GM12878 (cell line): ENCODE measurements around the gene COQ4. TPM values are rescaled to one million over a fixed set of nuclear protein-coding genes. Genes with fewer than 3 reads are reported as not detected.

ENCODE experiments used
- ATAC-seq: fragments of 200-7000 bp; cut with Tn5 transposase; 3 replicates; pipeline ENCODE4 v1.9.1; 2020; ENCODE audit warnings: mild to moderate bottlenecking, moderate library complexity
- BruUV-seq: library from RNA; stranded (reverse); fragments of 400-500 nt; replicated peaks from 2 replicates; lab custom pipeline; 2021; lab: Mats Ljungman, UMichigan
- CTCF ChIA-PET: fragments of 300-600 bp; sonication (Branson Sonifier 250); formaldehyde crosslinking; extraction: SDS; loops from one replicate; lab custom pipeline; 2021; ENCODE audit warnings: inconsistent platforms; lab: Yijun Ruan, JAX
- POLR2A ChIA-PET: fragments of 350-600 bp; formaldehyde crosslinking; extraction: SDS; loops from one replicate; lab custom pipeline; 2021; ENCODE audit warnings: inconsistent platforms; lab: Charles Lee
- RAD21 ChIA-PET: fragments of 300-600 bp; sonication (Branson Sonifier 250); formaldehyde crosslinking; loops from one replicate; lab custom pipeline; 2023; ENCODE audit warnings: antibody characterized with exemption; ENCODE audit not compliant: unreplicated experiment; lab: Charles Lee
- SMC1A ChIA-PET: fragments of 300-600 bp; sonication (Branson Sonifier 250); formaldehyde crosslinking; loops from one replicate; lab custom pipeline; 2023; ENCODE audit not compliant: unreplicated experiment, uncharacterized antibody; lab: Charles Lee
- DNase-seq: peaks from one replicate; pipeline ENCODE4 v3.0.0-alpha.2; 2011; ENCODE audit warnings: low read depth, low spot score
- FAIRE-seq: peaks from 3 replicates; lab custom pipeline; 2011; peaks lifted over from hg19 to GRCh38; lab: Jason Lieb, UNC
- H2AFZ ChIP-seq: 2 replicates; pipeline ENCODE4 v1.6.0; 2011; ENCODE audit warnings: low read depth, low read length, control low read depth; ENCODE audit not compliant: control insufficient read depth
- H3K27ac ChIP-seq: 2 replicates; pipeline ENCODE4 v1.5.1; 2011; ENCODE audit warnings: control low read depth; ENCODE audit not compliant: control insufficient read depth, insufficient read depth
- H3K27me3 ChIP-seq, 2 experiments: replicated peaks in 1 of 2; 2 replicates each; pipeline versions ENCODE4 v1.6.0 to v1.6.1; 2011; ENCODE audit warnings: low read length in 1 of 2; ENCODE audit not compliant: control insufficient read depth in 2 of 2, insufficient read depth in 2 of 2
- H3K36me3 ChIP-seq, 2 experiments: 2 replicates each; pipeline ENCODE4 v1.5.1; 2011; ENCODE audit warnings: low read length in 1 of 2; ENCODE audit not compliant: control insufficient read depth in 2 of 2, insufficient read depth in 2 of 2
- H3K4me1 ChIP-seq: 2 replicates; pipeline ENCODE4 v1.6.1; 2011; ENCODE audit warnings: mild to moderate bottlenecking, low read length, moderate library complexity, mixed read lengths; ENCODE audit not compliant: control insufficient read depth, insufficient read depth
- H3K4me2 ChIP-seq: 2 replicates; pipeline ENCODE4 v1.6.0; 2011; ENCODE audit warnings: control low read depth; ENCODE audit not compliant: control insufficient read depth, insufficient read depth
- H3K4me3 ChIP-seq: fragments of 200-600 bp; sonication (generic); 2 replicates; pipeline ENCODE4 v1.5.1; 2016
- H3K79me2 ChIP-seq: 2 replicates; pipeline ENCODE4 v1.6.0; 2011; ENCODE audit warnings: low read length; ENCODE audit not compliant: control insufficient read depth, insufficient read depth
- H3K9ac ChIP-seq: 2 replicates; pipeline ENCODE4 v1.8.0; 2011; ENCODE audit warnings: low read length, control low read depth, mixed read lengths; ENCODE audit not compliant: control insufficient read depth, insufficient read depth
- H3K9me3 ChIP-seq: replicated peaks from 3 replicates; pipeline ENCODE4 v1.5.1; 2011; ENCODE audit warnings: mild to moderate bottlenecking, low read length; ENCODE audit not compliant: control insufficient read depth, insufficient read depth
- H4K20me1 ChIP-seq: 2 replicates; pipeline ENCODE4 v1.6.0; 2011; ENCODE audit not compliant: control insufficient read depth, insufficient read depth
- ATF7 ChIP-seq: fragments of 450-650 bp; IDR thresholded peaks from 2 replicates; pipeline ENCODE4 v1.6.1; 2016; ENCODE audit warnings: low read depth, mild to moderate bottlenecking
- BCL11A ChIP-seq: IDR thresholded peaks from 2 replicates; pipeline ENCODE4 v1.6.1; 2011; ENCODE audit warnings: low read depth, low read length
- BCLAF1 ChIP-seq: fragments of 450-650 bp; IDR thresholded peaks from 2 replicates; pipeline ENCODE4 v1.6.1; 2017; ENCODE audit warnings: antibody characterized with exemption, mild to moderate bottlenecking, moderate library complexity
- BMI1 ChIP-seq: fragments of 450-650 bp; IDR thresholded peaks from 2 replicates; pipeline ENCODE4 v1.6.1; 2016; ENCODE audit warnings: mild to moderate bottlenecking, moderate library complexity, borderline replicate concordance
- CEBPZ ChIP-seq: fragments of 150-350 bp; IDR thresholded peaks from 2 replicates; pipeline ENCODE4 v1.6.1; 2016; ENCODE audit warnings: low read depth, low read length
- ETV6 ChIP-seq, 2 experiments: fragments of 450-650 bp in 1 of 2; IDR thresholded peaks in 1 of 2; conservative IDR thresholded peaks in 1 of 2; 2 replicates each; pipeline ENCODE4 v1.6.1; 2014; ENCODE audit warnings: antibody characterized with exemption in 1 of 2, borderline replicate concordance in 1 of 2, low read depth in 1 of 2, mild to moderate bottlenecking in 1 of 2, moderate library complexity in 1 of 2
- HSF1 ChIP-seq: fragments of 150-350 bp; IDR thresholded peaks from 2 replicates; pipeline ENCODE4 v1.6.1; 2014; ENCODE audit warnings: mild to moderate bottlenecking, low read depth, low read length
- MEF2A ChIP-seq: IDR thresholded peaks from 2 replicates; pipeline ENCODE4 v1.6.1; 2011; ENCODE audit warnings: low read depth, mild to moderate bottlenecking, low read length, moderate library complexity; ENCODE audit not compliant: insufficient read depth
- MYB ChIP-seq: fragments of 150-350 bp; IDR thresholded peaks from 2 replicates; pipeline ENCODE4 v1.6.1; 2014; ENCODE audit warnings: mild to moderate bottlenecking, low read depth, low read length, borderline replicate concordance
- NR2C2 ChIP-seq: IDR thresholded peaks from 2 replicates; pipeline ENCODE4 v1.6.1; 2011; ENCODE audit warnings: borderline replicate concordance, low read depth; ENCODE audit not compliant: control insufficient read depth, insufficient read length
- SMC3 ChIP-seq: IDR thresholded peaks from 2 replicates; pipeline ENCODE4 v1.6.1; 2011; ENCODE audit warnings: low read length, improper control_type of control experiment, borderline replicate concordance
- TCF12 ChIP-seq: IDR thresholded peaks from 2 replicates; pipeline ENCODE4 v1.6.1; 2011; ENCODE audit warnings: low read depth, mild to moderate bottlenecking, low read length
- USF2 ChIP-seq: IDR thresholded peaks from 2 replicates; pipeline ENCODE4 v1.6.1; 2011; ENCODE audit warnings: low read depth, low read length, improper control_type of control experiment, borderline replicate concordance
- ZZZ3 ChIP-seq: IDR thresholded peaks from 2 replicates; pipeline ENCODE4 v1.6.1; 2011; ENCODE audit warnings: low read depth; ENCODE audit not compliant: control insufficient read depth, insufficient read length
- WGBS: methylation state at CpG from one replicate; pipeline ENCODE4 v1.1.6; 2016; ENCODE audit warnings: low lambda C conversion rate; ENCODE audit not compliant: insufficient replicate concordance, insufficient coverage; ENCODE audit errors: missing lambda C conversion rate; 5-methylcytosine and 5-hydroxymethylcytosine counted together
- in situ Hi-C: fragments of 300-500 bp; cut with MboI; formaldehyde crosslinking; loops from 9 replicates; pipeline ENCODE4 v1.14.3; 2018; ENCODE audit warnings: mixed read lengths
- intact Hi-C: fragments of 100-400 bp; cut with micrococcal nuclease; formaldehyde crosslinking; loops from one replicate; pipeline ENCODE4 v1.14.2; 2022; ENCODE audit not compliant: unreplicated experiment
- polyA plus RNA-seq, 11 experiments: library from polyadenylated mRNA; depleted of rRNA in 4 of 11; unstranded in 6 of 11; stranded (reverse) in 5 of 11; fragments of >200 nt; fragmentation: Nextera tagmentation in 4 of 11; fragmentation: Illumina TruSeq in 1 of 11; extraction: Ambion mirVana in 4 of 11; extraction: Trizol in 1 of 11; gene quantifications; 1 replicate in 1 of 11; 2 replicates in 10 of 11; pipeline versions ENCODE4 v1.2.1 to v1.2.3, GENCODE V29; 2011 to 2016; ENCODE audit warnings: inconsistent platforms in 2 of 11, missing spikeins in 2 of 11, low read depth in 1 of 11
- total RNA-seq, 4 experiments: library from RNA; depleted of rRNA in 3 of 4; stranded (reverse); fragments of >200 nt in 3 of 4; fragmentation: Illumina TruSeq in 1 of 4; extraction: Trizol in 1 of 4; gene quantifications; 2 replicates each; pipeline versions ENCODE4 v1.2.1 to v1.2.3, GENCODE V29; 2013 to 2021

The COQ4 gene
- total and polyA plus RNA-seq, 10 of the 15 experiments (the other 5 are each of a cell fraction or from before 2014, with no cell fraction given) = 3.8 to 64.1 (median 38.6) TPM

GRCh38 chr9:128358861-128359260 lies 36.2 kb downstream of the COQ4 start:
- H3K27me3 ChIP-seq = no peaks in the 10 kb centered on the region
- SMC1A ChIA-PET = no interaction called here
- DNase-seq (no peak), FAIRE-seq (no peak), ATAC-seq (no peak)
- H3K4me1 ChIP-seq = peaks cover 7% of the 10 kb centered on the region
- no peak overlapping the region for H3K4me3 ChIP-seq
- 65% methylated on average over 4 of the region's 4 CpGs for WGBS
- no peaks in the 10 kb centered on the region for H4K20me1 ChIP-seq
- H3K4me2 ChIP-seq = no peak overlapping the region
- no peak overlapping the region for H2AFZ ChIP-seq
- no peaks in the 10 kb centered on the region for H3K9me3 ChIP-seq
- in situ Hi-C loops = no loop called here
- no peaks in the 10 kb centered on the region for H3K79me2 ChIP-seq
- POLR2A ChIA-PET = no interaction called here
- CTCF ChIA-PET = interaction anchor here (1.5 kb wide), 1 partner anchor 104 kb away, joined by 4 read pairs; no protein-coding TSS in a partner anchor
- H3K27ac ChIP-seq = no peak overlapping the region
- intact Hi-C loops = no loop called here
- H3K9ac ChIP-seq = no peak overlapping the region
- H3K36me3 ChIP-seq = peaks cover 0 to 1% of the 10 kb centered on the region in 2 experiments; a peak in 2 of 4 replicates
- RAD21 ChIA-PET = no interaction called here
- no TSS peak for BruUV-seq
- no peak for TF ChIP-seq HSF1
- TF ChIP-seq USF2 = no peak
- no peak for TF ChIP-seq BMI1
- TF ChIP-seq NR2C2 = no peak
- no peak for TF ChIP-seq MYB
- no peak for TF ChIP-seq SMC3
- TF ChIP-seq ATF7 = no peak
- TF ChIP-seq ETV6 (conservative IDR thresholded peaks at IDR 0.05 in 1 of 2, IDR thresholded peaks at IDR 0.05 in 1 of 2; ENCODE audit: borderline replicate concordance in 1 of 2, low read depth in 1 of 2) = no peak
- no peak for TF ChIP-seq MEF2A
- TF ChIP-seq TCF12 = no peak
- no peak for TF ChIP-seq BCLAF1
- no peak for TF ChIP-seq BCL11A
- TF ChIP-seq CEBPZ = no peak
- TF ChIP-seq ZZZ3 = no peak
